PC-9 (cell line): ENCODE results near the gene PANK2. TPM values are rescaled to one million over a fixed set of nuclear protein-coding genes. Genes with fewer than 3 reads are reported as not detected.
"Not testable (repeated sequence)": the region's sequence is repeated elsewhere in the genome, so short reads cannot be mapped to it uniquely, and the experiment has no call there.

ENCODE experiments used
- BruUV-seq: library from RNA; stranded (reverse); fragments of 400-500 nt; replicated peaks from 2 replicates; lab custom pipeline; 2021; lab: Mats Ljungman, UMichigan
- CTCF ChIA-PET: fragments of 300-600 bp; sonication (Branson Sonifier 250); formaldehyde crosslinking; loops from one replicate; lab custom pipeline; 2022; ENCODE audit warnings: antibody characterized with exemption; lab: Charles Lee
- POLR2A ChIA-PET: fragments of 300-600 bp; sonication (Branson Sonifier 250); formaldehyde crosslinking; loops from one replicate; lab custom pipeline; 2022; ENCODE audit warnings: antibody characterized with exemption; ENCODE audit not compliant: unreplicated experiment; lab: Charles Lee
- DNase-seq, 2 experiments: peaks; one replicate each; pipeline versions ENCODE4 v3.0.0 to v3.0.0-alpha.2; 2015 to 2022; ENCODE audit warnings: mixed read lengths in 1 of 2
- H2AFZ ChIP-seq: fragments of 200-600 bp; sonication (generic); 2 replicates; pipeline ENCODE4 v1.8.1; 2017; ENCODE audit warnings: antibody characterized with exemption
- H3F3A ChIP-seq: fragments of 200-600 bp; sonication (generic); 2 replicates; pipeline ENCODE4 v1.8.1; 2017; ENCODE audit warnings: antibody characterized with exemption, mild to moderate bottlenecking, low read depth; ENCODE audit not compliant: insufficient read depth
- H3K27ac ChIP-seq: fragments of 200-600 bp; sonication (generic); 2 replicates; pipeline ENCODE4 v1.6.1; 2016; ENCODE audit warnings: mixed run types
- H3K27me3 ChIP-seq: fragments of 200-600 bp; sonication (generic); 2 replicates; pipeline ENCODE4 v1.6.1; 2016; ENCODE audit warnings: low read depth, mixed run types; ENCODE audit not compliant: insufficient read depth
- H3K36me3 ChIP-seq: fragments of 200-600 bp; sonication (generic); 2 replicates; pipeline ENCODE4 v1.6.1; 2016; ENCODE audit warnings: low read depth, mixed run types
- H3K4me1 ChIP-seq: fragments of 200-600 bp; sonication (generic); replicated peaks from 2 replicates; pipeline ENCODE4 v1.6.1; 2016; ENCODE audit warnings: mixed run types; ENCODE audit not compliant: insufficient read depth
- H3K4me2 ChIP-seq: fragments of 200-600 bp; sonication (generic); 2 replicates; pipeline ENCODE4 v1.6.1; 2017; ENCODE audit warnings: mixed run types
- H3K4me3 ChIP-seq: fragments of 200-600 bp; sonication (generic); 2 replicates; pipeline ENCODE4 v1.6.1; 2016; ENCODE audit warnings: mixed run types
- H3K79me2 ChIP-seq: fragments of 200-600 bp; sonication (generic); 2 replicates; pipeline ENCODE4 v1.6.1; 2017; ENCODE audit warnings: low read depth, mixed run types
- H3K9me2 ChIP-seq: fragments of 200-600 bp; sonication (generic); 2 replicates; pipeline ENCODE4 v1.8.1; 2017; ENCODE audit warnings: mild to moderate bottlenecking; ENCODE audit not compliant: insufficient read depth
- H3K9me3 ChIP-seq: fragments of 200-600 bp; sonication (generic); 2 replicates; pipeline ENCODE4 v1.8.1; 2016; ENCODE audit warnings: low read depth; ENCODE audit not compliant: insufficient read depth
- H4K20me1 ChIP-seq: fragments of 200-600 bp; sonication (generic); 2 replicates; pipeline ENCODE4 v1.8.1; 2017; ENCODE audit not compliant: insufficient read depth
- CTCF ChIP-seq: fragments of 200-600 bp; sonication (generic); conservative IDR thresholded peaks from 2 replicates; pipeline ENCODE4 v1.6.1; 2017; ENCODE audit warnings: mixed run types, antibody characterized with exemption, mild to moderate bottlenecking, moderate library complexity
- EZH2 ChIP-seq: fragments of 200-600 bp; sonication (generic); IDR thresholded peaks from 2 replicates; pipeline ENCODE4 v1.8.0; 2017; ENCODE audit warnings: antibody characterized with exemption, low read depth
- intact Hi-C: fragments of 100-400 bp; cut with micrococcal nuclease; formaldehyde crosslinking; loops from one replicate; pipeline ENCODE4 v1.10.0; 2022; ENCODE audit not compliant: unreplicated experiment
- total RNA-seq: library from RNA; stranded (reverse); gene quantifications from 2 replicates; pipeline ENCODE4 v1.2.3, GENCODE V29; 2021

PANK2 gene
- total RNA-seq, 1 experiment from 2014 or later: 51.6 TPM

DNA sequence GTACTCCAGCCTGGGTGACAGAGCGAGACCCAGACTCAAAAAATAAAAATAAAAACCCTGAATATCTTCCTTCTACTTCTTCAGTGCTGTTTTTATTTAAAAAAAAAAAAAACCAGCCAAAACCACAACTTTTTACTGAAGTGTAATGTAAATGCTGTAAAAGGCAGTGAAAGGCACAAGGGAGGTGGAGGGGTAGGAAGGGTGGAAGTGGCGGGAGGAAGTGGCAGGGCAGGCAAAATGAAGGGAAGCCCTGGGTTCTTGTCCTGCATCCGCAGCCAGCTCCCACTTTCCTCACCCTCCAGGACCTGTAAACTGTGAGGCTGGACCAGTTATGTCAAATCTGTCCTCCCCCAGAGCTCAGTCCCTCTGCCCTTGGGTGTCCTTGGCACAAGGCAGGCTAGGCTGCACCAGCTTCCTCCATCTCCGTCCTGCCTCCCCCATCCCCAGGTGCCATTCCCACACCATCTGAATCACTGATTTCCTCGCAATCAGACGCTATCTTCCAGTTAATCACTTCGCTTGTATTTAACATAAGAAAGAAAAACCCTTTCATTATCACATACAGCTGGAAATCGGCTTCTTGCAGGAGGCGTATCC lies 13.7 kb upstream of the PANK2 start:
- no peak for TF ChIP-seq EZH2
- TF ChIP-seq CTCF: no peak
- ChIA-PET POLR2A (interaction anchor here (0.6 kb wide), 2 partner anchors 31 to 89 kb away, joined by 3 to 7 read pairs; partner anchors contain the start of gene CENPB), CTCF (no interaction called here)
- no peaks in the 10 kb centered on the region; the same call in 1 of the 2 replicates for H3K36me3 ChIP-seq
- H3K4me1 ChIP-seq: peaks cover 18% of the 10 kb centered on the region
- no peak overlapping the region for H3K4me3 ChIP-seq
- H2AFZ ChIP-seq: no peak overlapping the region
- H3K9me2 ChIP-seq: no peaks in the 10 kb centered on the region
- no peaks in the 10 kb centered on the region for H3K9me3 ChIP-seq
- peaks cover 26% of the 10 kb centered on the region for H3F3A ChIP-seq
- H3K79me2 ChIP-seq: no peaks in the 10 kb centered on the region
- DNase-seq: no peak
- intact Hi-C loops: no loop called here
- BruUV-seq: no TSS peak
- no peak overlapping the region for H3K27ac ChIP-seq
- H3K4me2 ChIP-seq: no peak overlapping the region
- no peaks in the 10 kb centered on the region for H3K27me3 ChIP-seq
- no peaks in the 10 kb centered on the region; the same call in 1 of the 2 replicates for H4K20me1 ChIP-seq

GRCh38 chr20:3876000-3876399 lies 13.2 kb upstream of the PANK2 start:
- no peak overlapping the region for H3K4me3 ChIP-seq
- TF ChIP-seq EZH2: no peak
- no peak for TF ChIP-seq CTCF
- H3K9me2 ChIP-seq: no peaks in the 10 kb centered on the region
- ChIA-PET CTCF (no interaction called here), POLR2A (no interaction called here)
- BruUV-seq: no TSS peak
- H3F3A ChIP-seq: peaks cover 25% of the 10 kb centered on the region
- intact Hi-C loops: no loop called here
- no peaks in the 10 kb centered on the region for H3K79me2 ChIP-seq
- no peaks in the 10 kb centered on the region; the same call in 1 of the 2 replicates for H4K20me1 ChIP-seq
- no peak overlapping the region for H2AFZ ChIP-seq
- DNase-seq: no peak
- no peak overlapping the region for H3K27ac ChIP-seq
- H3K4me1 ChIP-seq: peaks cover 13% of the 10 kb centered on the region
- H3K36me3 ChIP-seq: no peaks in the 10 kb centered on the region; the same call in 1 of the 2 replicates
- no peak overlapping the region for H3K4me2 ChIP-seq
- no peaks in the 10 kb centered on the region for H3K27me3 ChIP-seq
- H3K9me3 ChIP-seq: no peaks in the 10 kb centered on the region

DNA sequence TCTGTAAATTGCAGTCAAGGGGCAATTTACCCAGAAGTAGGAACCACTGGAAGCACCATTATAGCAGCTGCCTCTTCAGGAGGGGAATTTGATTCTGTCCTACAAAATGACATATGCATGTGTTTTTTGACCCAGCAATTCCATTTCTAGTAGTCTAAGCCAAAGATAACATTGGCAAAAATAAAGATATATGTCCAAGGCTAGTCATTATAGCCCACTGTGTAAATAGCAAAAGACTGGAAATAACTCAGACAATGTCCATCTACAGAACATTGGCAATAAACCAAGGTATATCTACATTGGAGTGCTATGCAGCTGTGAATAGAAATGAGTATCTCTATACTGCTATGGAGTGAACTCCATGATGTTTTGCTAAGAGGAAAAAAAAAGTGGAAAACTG lies 12.5 kb upstream of the PANK2 start:
- H3K27me3 ChIP-seq: no peaks in the 10 kb centered on the region
- BruUV-seq: no TSS peak
- no peaks in the 10 kb centered on the region for H3K9me3 ChIP-seq
- no peaks in the 10 kb centered on the region; the same call in 1 of the 2 replicates for H4K20me1 ChIP-seq
- H3K4me1 ChIP-seq: peaks cover 7% of the 10 kb centered on the region
- H2AFZ ChIP-seq: no peak overlapping the region
- H3K4me2 ChIP-seq: no peak overlapping the region
- H3K36me3 ChIP-seq: no peaks in the 10 kb centered on the region; the same call in 1 of the 2 replicates
- TF ChIP-seq CTCF: no peak
- TF ChIP-seq EZH2: no peak
- H3K9me2 ChIP-seq: no peaks in the 10 kb centered on the region
- POLR2A ChIA-PET: no interaction called here
- H3K79me2 ChIP-seq: no peaks in the 10 kb centered on the region
- no peak for DNase-seq
- intact Hi-C loops: no loop called here
- CTCF ChIA-PET: interaction anchor here (0.7 kb wide), 1 partner anchor 470 kb away, joined by 11 read pairs; no protein-coding TSS in a partner anchor
- no peak overlapping the region for H3K4me3 ChIP-seq
- H3K27ac ChIP-seq: no peak overlapping the region
- H3F3A ChIP-seq: peaks cover 20% of the 10 kb centered on the region

- BruUV-seq: not testable (repeated sequence)
These were observed 10.3 kb upstream of the PANK2 start for GRCh38 chr20:3878921-3879274.

More at GRCh38 chr20:3878921-3879274, 10.3 kb upstream of the PANK2 start:
- H3K36me3 ChIP-seq, H3K4me2 ChIP-seq, H3K27me3 ChIP-seq, POLR2A ChIA-PET, H4K20me1 ChIP-seq, H3K4me1 ChIP-seq, H3K9me2 ChIP-seq, H3K27ac ChIP-seq, H2AFZ ChIP-seq, DNase-seq, H3K9me3 ChIP-seq, H3K79me2 ChIP-seq, H3K4me3 ChIP-seq, intact Hi-C loops: not testable (repeated sequence)
- CTCF ChIA-PET: interaction anchor here (0.6 kb wide), 1 partner anchor 1089 kb away, joined by 4 read pairs; no protein-coding TSS in a partner anchor
- H3F3A ChIP-seq: peaks cover 20% of the 10 kb centered on the region
